Vagina (tissue), 2 donors: ENCODE results near the gene NYAP1. TPM values are rescaled to one million over a fixed set of nuclear protein-coding genes. Genes with fewer than 3 reads are reported as not detected.

ENCODE experiments used
- DNase-seq, 2 donors: peaks; one replicate each; pipeline ENCODE4 v3.0.0-alpha.2; 2017; ENCODE audit errors: extremely low spot score in 2 of 2
- H3K27ac ChIP-seq: fragments of 200-600 bp; sonication (generic); one replicate; pipeline ENCODE4 v1.5.1; 2019
- H3K27me3 ChIP-seq: fragments of 200-600 bp; sonication (generic); one replicate; pipeline ENCODE4 v1.5.1; 2019
- H3K36me3 ChIP-seq, 2 donors: fragments of 200-600 bp; sonication (generic); one replicate each; pipeline ENCODE4 v1.5.1; 2017 to 2019
- H3K4me1 ChIP-seq: fragments of 200-600 bp; sonication (generic); one replicate; pipeline ENCODE4 v1.5.1; 2019
- H3K4me3 ChIP-seq, 2 donors: fragments of 200-600 bp; sonication (generic); 1 replicate in 1 of 2; 2 replicates in 1 of 2; pipeline ENCODE4 v1.5.1; 2016 to 2019
- H3K9me3 ChIP-seq: fragments of 200-600 bp; sonication (generic); one replicate; pipeline ENCODE4 v1.5.1; 2019
- POLR2A ChIP-seq, 2 donors: fragments of 450-650 bp; IDR thresholded peaks; one replicate each; pipeline ENCODE4 v1.6.1; 2017; ENCODE audit warnings: antibody characterized with exemption in 2 of 2, mild to moderate bottlenecking in 2 of 2, moderate library complexity in 2 of 2
- POLR2AphosphoS5 ChIP-seq, 2 donors: sonication (generic); formaldehyde crosslinking; IDR thresholded peaks; one replicate each; pipeline ENCODE4 v1.9.0; 2017; ENCODE audit warnings: antibody characterized with exemption in 2 of 2, mild to moderate bottlenecking in 2 of 2, low read depth in 1 of 2; ENCODE audit not compliant: insufficient read depth in 1 of 2
- intact Hi-C: fragments of 100-400 bp; cut with DNase I; formaldehyde crosslinking; loops from one replicate; pipeline ENCODE4 v1.15.1; 2023
- total RNA-seq: library from RNA; depleted of rRNA; stranded (reverse); fragments of >200 nt; gene quantifications from one replicate; pipeline ENCODE4 v1.2.3, GENCODE V29; 2016
- TF ChIP-seq, protein P1 (sequence below), 3 experiments: fragments of 450-650 bp in 2 of 3; fragments of 200-600 bp in 1 of 3; sonication (generic) in 1 of 3; IDR thresholded peaks; one replicate each; pipeline ENCODE4 v1.5.1; 2017 to 2019; ENCODE audit warnings: antibody characterized with exemption in 3 of 3, mild to moderate bottlenecking in 2 of 3, moderate library complexity in 2 of 3

NYAP1 gene
- total RNA-seq, 1 donor from 2014 or later, result 3.9 TPM

DNA sequence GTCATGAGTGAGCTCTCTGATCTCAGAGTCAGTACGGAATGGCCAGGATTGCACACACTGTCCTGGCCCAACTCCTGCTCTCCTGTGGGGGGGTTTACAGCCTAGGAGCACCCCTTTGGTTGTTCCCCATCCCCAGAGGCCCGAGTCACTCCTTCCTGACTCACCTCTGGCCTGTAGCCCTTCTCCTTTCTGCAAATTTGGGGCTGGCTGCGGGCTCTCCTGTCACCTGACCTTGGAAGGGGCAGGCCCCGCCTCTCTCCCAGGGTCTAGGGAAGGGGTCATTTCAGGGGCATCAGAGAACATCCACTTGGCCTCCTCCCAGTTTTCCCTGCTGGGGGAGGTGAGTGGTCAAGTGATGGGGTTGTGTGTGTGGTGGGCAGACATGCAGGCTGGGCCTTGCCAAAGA is 1.7 kb downstream of the NYAP1 start:
- Histone ChIP-seq H3K4me1 (peaks cover 25% of the 10 kb centered on the region), H3K27ac (no peak overlapping the region), H3K27me3 (no peaks in the 10 kb centered on the region), H3K36me3 (no peaks in the 10 kb centered on the region), H3K4me3 (no peak overlapping the region), H3K9me3 (no peaks in the 10 kb centered on the region)
- no peak for DNase-seq
- intact Hi-C loops, result no loop called here
- TF ChIP-seq POLR2A (IDR thresholded peaks at IDR 0.05), result no peak
- TF ChIP-seq, protein P1, sequence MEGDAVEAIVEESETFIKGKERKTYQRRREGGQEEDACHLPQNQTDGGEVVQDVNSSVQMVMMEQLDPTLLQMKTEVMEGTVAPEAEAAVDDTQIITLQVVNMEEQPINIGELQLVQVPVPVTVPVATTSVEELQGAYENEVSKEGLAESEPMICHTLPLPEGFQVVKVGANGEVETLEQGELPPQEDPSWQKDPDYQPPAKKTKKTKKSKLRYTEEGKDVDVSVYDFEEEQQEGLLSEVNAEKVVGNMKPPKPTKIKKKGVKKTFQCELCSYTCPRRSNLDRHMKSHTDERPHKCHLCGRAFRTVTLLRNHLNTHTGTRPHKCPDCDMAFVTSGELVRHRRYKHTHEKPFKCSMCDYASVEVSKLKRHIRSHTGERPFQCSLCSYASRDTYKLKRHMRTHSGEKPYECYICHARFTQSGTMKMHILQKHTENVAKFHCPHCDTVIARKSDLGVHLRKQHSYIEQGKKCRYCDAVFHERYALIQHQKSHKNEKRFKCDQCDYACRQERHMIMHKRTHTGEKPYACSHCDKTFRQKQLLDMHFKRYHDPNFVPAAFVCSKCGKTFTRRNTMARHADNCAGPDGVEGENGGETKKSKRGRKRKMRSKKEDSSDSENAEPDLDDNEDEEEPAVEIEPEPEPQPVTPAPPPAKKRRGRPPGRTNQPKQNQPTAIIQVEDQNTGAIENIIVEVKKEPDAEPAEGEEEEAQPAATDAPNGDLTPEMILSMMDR (IDR thresholded peaks at IDR 0.05), result no peak
- TF ChIP-seq POLR2AphosphoS5 (IDR thresholded peaks at IDR 0.05; ENCODE audit: insufficient read depth in 1 of 2, low read depth in 1 of 2), result no peak

DNA sequence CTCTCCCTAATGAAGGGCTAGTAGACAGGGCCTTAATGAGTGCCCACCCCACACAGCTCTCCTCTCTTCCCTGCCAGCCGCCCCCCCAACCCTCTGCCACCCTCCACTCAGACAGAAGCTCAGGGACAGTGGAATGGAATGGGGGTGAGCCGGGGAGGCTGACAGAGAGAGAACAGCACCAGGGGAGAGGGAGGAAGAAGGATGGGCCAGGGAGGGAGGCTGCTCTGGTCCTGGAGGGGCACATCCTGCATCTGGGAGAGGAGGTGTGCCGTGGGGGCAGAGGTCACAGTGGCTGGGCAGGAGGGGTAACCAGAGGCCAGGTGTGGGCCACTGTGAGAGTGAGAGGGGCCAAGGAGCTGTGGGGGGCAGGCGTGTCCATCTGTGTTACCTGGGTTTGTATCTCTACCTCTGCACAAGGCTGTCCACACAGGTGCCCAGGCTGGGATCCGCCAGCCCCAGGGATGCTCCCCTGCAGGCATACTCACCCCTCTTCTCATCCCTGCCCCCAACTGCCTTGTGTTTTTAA is 2.4 kb downstream of the NYAP1 start:
- intact Hi-C loops, result no loop called here
- Histone ChIP-seq H3K27ac (no peak overlapping the region), H3K4me3 (no peak overlapping the region), H3K36me3 (no peaks in the 10 kb centered on the region), H3K4me1 (peaks cover 25% of the 10 kb centered on the region), H3K9me3 (no peaks in the 10 kb centered on the region), H3K27me3 (no peaks in the 10 kb centered on the region)
- no peak for TF ChIP-seq POLR2AphosphoS5 (IDR thresholded peaks at IDR 0.05; ENCODE audit: insufficient read depth in 1 of 2, low read depth in 1 of 2)
- TF ChIP-seq, protein P1 (IDR thresholded peaks at IDR 0.05), result no peak
- DNase-seq, result no peak

DNA sequence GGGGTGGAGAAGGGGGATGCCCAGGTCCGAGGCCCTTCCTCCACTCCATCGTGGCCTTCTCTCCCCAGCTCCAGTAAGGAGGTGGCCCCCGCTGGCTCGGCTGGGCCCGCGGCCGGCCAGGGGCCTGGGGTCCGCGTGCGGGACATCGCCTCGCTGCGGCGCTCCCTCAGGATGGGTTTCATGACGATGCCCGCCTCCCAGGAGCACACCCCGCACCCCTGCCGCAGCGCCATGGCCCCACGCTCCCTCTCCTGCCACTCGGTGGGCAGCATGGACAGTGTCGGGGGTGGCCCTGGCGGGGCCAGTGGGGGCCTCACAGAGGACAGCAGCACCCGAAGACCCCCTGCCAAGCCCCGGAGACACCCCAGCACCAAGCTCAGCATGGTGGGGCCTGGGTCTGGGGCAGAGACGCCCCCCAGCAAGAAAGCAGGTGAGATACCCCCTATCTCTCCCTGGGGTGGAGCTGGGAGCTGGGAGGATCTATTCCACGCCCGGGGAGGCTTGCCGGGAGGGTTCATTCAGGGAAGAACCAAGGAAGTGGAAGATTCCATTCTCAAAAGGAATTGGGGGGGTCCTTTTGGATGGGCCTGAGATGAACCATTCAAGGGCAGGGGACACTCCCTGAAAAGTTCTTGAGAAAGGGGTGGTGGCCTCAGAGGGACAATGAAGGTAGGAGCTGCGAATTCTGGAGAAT is 3.2 kb downstream of the NYAP1 start:
- DNase-seq, result no peak
- no peak overlapping the region for H3K27ac ChIP-seq
- TF ChIP-seq POLR2AphosphoS5 (IDR thresholded peaks at IDR 0.05; ENCODE audit: insufficient read depth in 1 of 2, low read depth in 1 of 2), result no peak
- TF ChIP-seq, protein P1 (IDR thresholded peaks at IDR 0.05), result no peak
- TF ChIP-seq POLR2A (IDR thresholded peaks at IDR 0.05), result no peak
- H3K36me3 ChIP-seq, result no peaks in the 10 kb centered on the region
- H3K4me1 ChIP-seq, result peaks cover 25% of the 10 kb centered on the region
- no peak overlapping the region for H3K4me3 ChIP-seq
- intact Hi-C loops, result no loop called here
- no peaks in the 10 kb centered on the region for H3K9me3 ChIP-seq
- H3K27me3 ChIP-seq, result no peaks in the 10 kb centered on the region

DNA sequence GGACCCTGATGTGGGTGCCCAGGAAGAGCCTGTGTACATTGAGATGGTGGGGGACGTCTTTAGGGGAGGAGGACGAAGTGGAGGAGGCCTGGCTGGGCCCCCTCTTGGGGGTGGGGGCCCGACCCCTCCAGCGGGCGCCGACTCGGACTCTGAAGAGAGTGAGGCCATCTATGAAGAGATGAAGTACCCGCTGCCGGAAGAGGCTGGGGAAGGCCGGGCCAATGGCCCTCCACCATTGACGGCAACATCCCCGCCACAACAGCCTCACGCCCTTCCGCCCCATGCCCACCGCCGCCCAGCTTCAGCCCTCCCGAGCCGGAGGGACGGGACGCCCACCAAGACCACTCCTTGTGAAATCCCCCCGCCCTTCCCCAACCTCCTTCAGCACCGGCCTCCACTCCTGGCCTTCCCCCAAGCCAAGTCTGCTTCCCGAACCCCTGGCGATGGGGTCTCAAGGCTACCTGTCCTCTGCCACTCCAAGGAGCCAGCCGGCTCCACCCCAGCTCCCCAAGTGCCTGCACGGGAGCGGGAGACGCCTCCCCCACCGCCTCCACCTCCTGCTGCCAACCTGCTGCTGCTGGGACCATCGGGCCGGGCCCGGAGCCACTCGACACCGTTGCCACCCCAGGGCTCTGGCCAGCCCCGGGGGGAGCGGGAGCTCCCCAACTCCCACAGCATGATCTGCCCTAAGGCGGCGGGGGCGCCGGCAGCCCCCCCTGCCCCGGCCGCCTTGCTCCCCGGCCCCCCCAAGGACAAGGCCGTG is 4.8 kb downstream of the NYAP1 start:
- intact Hi-C loops, result no loop called here
- H3K4me3 ChIP-seq, result no peak overlapping the region
- DNase-seq, result no peak
- H3K27me3 ChIP-seq, result no peaks in the 10 kb centered on the region
- H3K9me3 ChIP-seq, result no peaks in the 10 kb centered on the region
- no peak overlapping the region for H3K27ac ChIP-seq
- H3K4me1 ChIP-seq, result peaks cover 20% of the 10 kb centered on the region
- H3K36me3 ChIP-seq, result no peaks in the 10 kb centered on the region
- TF ChIP-seq, protein P1 (IDR thresholded peaks at IDR 0.05), result no peak
- TF ChIP-seq POLR2A (IDR thresholded peaks at IDR 0.05) (no peak), POLR2AphosphoS5 (IDR thresholded peaks at IDR 0.05; ENCODE audit: insufficient read depth in 1 of 2, low read depth in 1 of 2) (no peak)

DNA sequence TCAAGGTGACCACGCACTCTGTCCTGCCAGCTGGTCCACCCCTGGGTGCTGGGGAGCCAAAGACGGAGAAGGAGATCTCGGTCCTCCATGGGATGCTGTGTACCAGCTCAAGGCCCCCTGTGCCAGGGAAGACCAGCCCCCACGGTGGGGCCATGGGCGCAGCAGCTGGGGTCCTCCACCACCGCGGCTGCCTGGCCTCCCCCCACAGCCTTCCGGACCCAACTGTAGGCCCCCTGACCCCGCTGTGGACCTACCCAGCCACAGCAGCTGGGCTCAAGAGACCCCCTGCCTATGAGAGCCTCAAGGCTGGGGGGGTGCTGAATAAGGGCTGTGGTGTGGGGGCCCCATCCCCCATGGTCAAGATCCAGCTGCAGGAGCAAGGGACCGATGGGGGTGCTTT is 5.4 kb downstream of the NYAP1 start:
- Histone ChIP-seq H3K9me3 (no peaks in the 10 kb centered on the region), H3K36me3 (no peaks in the 10 kb centered on the region), H3K27ac (no peak overlapping the region), H3K27me3 (no peaks in the 10 kb centered on the region), H3K4me1 (peaks cover 26% of the 10 kb centered on the region), H3K4me3 (no peak overlapping the region)
- no peak for DNase-seq
- TF ChIP-seq, protein P1 (IDR thresholded peaks at IDR 0.05), result no peak
- TF ChIP-seq POLR2A (IDR thresholded peaks at IDR 0.05), result no peak
- TF ChIP-seq POLR2AphosphoS5 (IDR thresholded peaks at IDR 0.05; ENCODE audit: insufficient read depth in 1 of 2, low read depth in 1 of 2), result no peak
- intact Hi-C loops, result no loop called here
